HFFc6 (cell line): ENCODE results near the gene GRIP2. TPM values are rescaled to one million over a fixed set of nuclear protein-coding genes. Genes with fewer than 3 reads are reported as not detected.

Experiments used
- DNase-seq: peaks from one replicate; pipeline ENCODE4 v3.0.0-alpha.2; 2018
- H3K27ac Mint-ChIP-seq: 2 replicates; pipeline ENCODE4 v1.8.0; 2020; ENCODE audit warnings: mild to moderate bottlenecking, mixed read lengths
- H3K27me3 Mint-ChIP-seq: 2 replicates; pipeline ENCODE4 v1.8.0; 2021; ENCODE audit warnings: mild to moderate bottlenecking, moderate library complexity, mixed read lengths; ENCODE audit not compliant: insufficient read depth
- H3K36me3 Mint-ChIP-seq: 2 replicates; pipeline ENCODE4 v1.8.0; 2021; ENCODE audit warnings: low read depth, mixed read lengths
- H3K4me1 Mint-ChIP-seq: 2 replicates; pipeline ENCODE4 v1.8.0; 2020; ENCODE audit warnings: low read depth, mixed read lengths
- H3K4me3 Mint-ChIP-seq: 2 replicates; pipeline ENCODE4 v1.8.0; 2020; ENCODE audit warnings: mild to moderate bottlenecking, moderate library complexity, mixed read lengths
- H3K9me3 Mint-ChIP-seq: 2 replicates; pipeline ENCODE4 v1.8.0; 2020; ENCODE audit warnings: mild to moderate bottlenecking, mixed read lengths
- CTCF ChIP-seq: fragments of 200-600 bp; sonication (generic); IDR thresholded peaks from 2 replicates; pipeline ENCODE4 v1.5.0; 2021; ENCODE audit warnings: antibody characterized with exemption, mild to moderate bottlenecking
- total RNA-seq, 6 experiments: library from RNA; stranded (reverse); fragmentation: NEBNext Ultra II Directional; extraction: Animal tissue kit (Norgen Biotek cat#: 25700); gene quantifications; 2 replicates in 1 of 6; 3 replicates in 5 of 6; pipeline ENCODE4 v1.2.3, GENCODE V29; 2021

The GRIP2 gene
- total RNA-seq, 6 experiments from 2014 or later = 0.05 to 0.25 (median 0.13) TPM; not detected in 2

- DNase-seq = no peak
- Mint-ChIP-seq H3K36me3 (no peaks in the 10 kb centered on the region), H3K4me3 (no peak overlapping the region), H3K27ac (no peak overlapping the region), H3K4me1 (no peaks in the 10 kb centered on the region), H3K9me3 (peaks cover under 1% of the 10 kb centered on the region; the same call in 1 of the 2 replicates), H3K27me3 (peaks cover 13% of the 10 kb centered on the region)
- TF ChIP-seq CTCF = no peak
These were observed 43.8 kb downstream of the GRIP2 start for GRCh38 chr3:14496351-14496750.

- Mint-ChIP-seq H3K9me3 (no peaks in the 10 kb centered on the region), H3K27ac (no peak overlapping the region), H3K36me3 (no peaks in the 10 kb centered on the region), H3K4me1 (no peaks in the 10 kb centered on the region; the same call in 1 of the 2 replicates), H3K27me3 (peaks cover 10% of the 10 kb centered on the region), H3K4me3 (no peak overlapping the region)
- DNase-seq = no peak
- no peak for TF ChIP-seq CTCF
These were observed 45.2 kb downstream of the GRIP2 start for GRCh38 chr3:14494973-14495300.

- peaks cover 9% of the 10 kb centered on the region for H3K27me3 Mint-ChIP-seq
- no peak overlapping the region for H3K27ac Mint-ChIP-seq
- H3K4me3 Mint-ChIP-seq = no peak overlapping the region
- no peak for TF ChIP-seq CTCF
- H3K4me1 Mint-ChIP-seq = no peaks in the 10 kb centered on the region; the same call in 1 of the 2 replicates
- H3K9me3 Mint-ChIP-seq = no peaks in the 10 kb centered on the region
- H3K36me3 Mint-ChIP-seq = no peaks in the 10 kb centered on the region
- no peak for DNase-seq
These were observed 45.7 kb downstream of the GRIP2 start for GRCh38 chr3:14494279-14494972.

- no peak for DNase-seq
These were observed 46.9 kb downstream of the GRIP2 start for GRCh38 chr3:14492948-14493881.

More at GRCh38 chr3:14492948-14493881, 46.9 kb downstream of the GRIP2 start:
- Mint-ChIP-seq H3K4me1 (peaks cover 6% of the 10 kb centered on the region), H3K4me3 (no peak overlapping the region), H3K27me3 (peaks cover 6% of the 10 kb centered on the region), H3K27ac (no peak overlapping the region), H3K36me3 (no peaks in the 10 kb centered on the region), H3K9me3 (no peaks in the 10 kb centered on the region)
- no peak for TF ChIP-seq CTCF
